ENCODE data around the gene PRAC2.

GRCh38 chr17:48751733-48752398 is 28.9 kb downstream of the PRAC2 start:
- TF ChIP-seq CTCF (IDR thresholded peaks at IDR 0.05 in 2 of 3, conservative IDR thresholded peaks at IDR 0.05 in 1 of 3; ENCODE audit: borderline replicate concordance in 1 of 3, insufficient read depth in 1 of 3, low read depth in 2 of 3, low read length in 2 of 3) (no peak), POLR2A (IDR thresholded peaks at IDR 0.05; ENCODE audit: borderline replicate concordance, extremely low read depth, insufficient read depth, insufficient read length) (no peak), ELF1 (IDR thresholded peaks at IDR 0.05; ENCODE audit: borderline replicate concordance, low read depth) (no peak), TCF7L2 (IDR thresholded peaks at IDR 0.05; ENCODE audit: borderline replicate concordance, extremely low read depth, insufficient read depth, insufficient read length) (no peak), POLR2AphosphoS5 (IDR thresholded peaks at IDR 0.05; ENCODE audit: low read depth, low read length) (no peak), EGR1 (IDR thresholded peaks at IDR 0.05; ENCODE audit: low read depth) (no peak), ZNF274 (IDR thresholded peaks at IDR 0.05; ENCODE audit: low read depth, low read length) (no peak), FOSL1 (IDR thresholded peaks at IDR 0.05; ENCODE audit: low read depth) (no peak), RAD21 (IDR thresholded peaks at IDR 0.05; ENCODE audit: low read depth) (no peak), ZFX (IDR thresholded peaks at IDR 0.05) (no peak), EZH2 (IDR thresholded peaks at IDR 0.05) (no peak), EZH2phosphoT487 (IDR thresholded peaks at IDR 0.05; ENCODE audit: borderline replicate concordance) (no peak), CEBPB (IDR thresholded peaks at IDR 0.05; ENCODE audit: low read depth) (no peak)
